Neutrophil (primary cell): ENCODE results near the gene FGF1.

Source experiments
- H3K27ac ChIP-seq: fragments of 200-600 bp; sonication (generic); 2 replicates; pipeline ENCODE4 v1.5.1; 2016; ENCODE audit warnings: mild to moderate bottlenecking, moderate library complexity
- H3K27me3 ChIP-seq: fragments of 200-600 bp; sonication (generic); 2 replicates; pipeline ENCODE4 v1.6.0; 2016; ENCODE audit warnings: mild to moderate bottlenecking
- H3K36me3 ChIP-seq: fragments of 200-600 bp; sonication (generic); 2 replicates; pipeline ENCODE4 v1.5.1; 2017
- H3K4me1 ChIP-seq, 2 experiments: fragments of 200-600 bp in 1 of 2; sonication (generic) in 1 of 2; 1 replicate in 1 of 2; 2 replicates in 1 of 2; pipeline versions ENCODE4 v1.5.1 to v1.6.1; 2013 to 2016; ENCODE audit warnings: low read depth in 1 of 2, low read length in 1 of 2, mild to moderate bottlenecking in 1 of 2, moderate library complexity in 1 of 2; ENCODE audit not compliant: control insufficient read depth in 1 of 2, insufficient read depth in 1 of 2
- H3K4me3 ChIP-seq, 2 experiments: fragments of 200-600 bp in 1 of 2; sonication (generic) in 1 of 2; 1 replicate in 1 of 2; 2 replicates in 1 of 2; pipeline ENCODE4 v1.5.1; 2013 to 2016; ENCODE audit warnings: low read depth in 1 of 2, low read length in 1 of 2, mild to moderate bottlenecking in 1 of 2, moderate library complexity in 1 of 2
- H3K9me3 ChIP-seq: fragments of 200-600 bp; sonication (generic); 2 replicates; pipeline ENCODE4 v1.5.1; 2016
- TF ChIP-seq, protein P1 (sequence below): fragments of 200-600 bp; sonication (generic); IDR thresholded peaks from 2 replicates; pipeline ENCODE4 v1.5.1; 2016; ENCODE audit warnings: antibody characterized with exemption

The FGF1 gene

DNA sequence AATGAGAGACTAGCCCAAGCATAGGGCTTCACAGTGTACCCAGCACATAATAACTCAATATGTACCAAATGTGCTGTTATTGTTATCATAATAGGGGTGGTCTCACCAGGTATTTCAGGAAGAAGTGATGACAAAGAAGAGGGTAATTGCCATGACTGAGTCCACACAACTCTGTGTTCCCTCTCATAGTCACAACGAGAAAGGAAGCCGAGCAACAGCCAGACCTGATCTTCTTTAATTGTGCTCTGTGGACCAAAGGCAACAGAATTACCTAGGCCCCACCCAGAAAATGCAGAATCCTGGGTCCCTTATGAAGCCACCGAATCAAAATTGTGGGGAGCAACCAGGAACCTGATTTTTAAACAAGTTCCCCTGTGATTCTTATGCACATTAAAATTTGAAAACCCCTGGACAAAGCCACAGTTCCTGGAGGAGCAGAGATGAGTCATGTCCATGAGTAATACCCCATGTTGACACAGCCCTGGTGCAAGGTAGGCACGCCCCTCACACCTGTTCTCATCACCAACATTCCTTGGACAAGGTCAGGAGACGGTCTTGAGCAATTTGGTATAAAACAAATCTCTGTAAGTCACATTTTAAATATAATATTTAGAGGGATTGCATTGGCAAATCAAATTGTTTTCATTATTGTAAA is 5.2 kb downstream of the FGF1 start:
- no peaks in the 10 kb centered on the region for H3K36me3 ChIP-seq
- no peaks in the 10 kb centered on the region for H3K9me3 ChIP-seq
- H3K4me3 ChIP-seq = no peak overlapping the region
- H3K4me1 ChIP-seq = no peaks in the 10 kb centered on the region
- H3K27me3 ChIP-seq = no peaks in the 10 kb centered on the region
- TF ChIP-seq, protein P1, sequence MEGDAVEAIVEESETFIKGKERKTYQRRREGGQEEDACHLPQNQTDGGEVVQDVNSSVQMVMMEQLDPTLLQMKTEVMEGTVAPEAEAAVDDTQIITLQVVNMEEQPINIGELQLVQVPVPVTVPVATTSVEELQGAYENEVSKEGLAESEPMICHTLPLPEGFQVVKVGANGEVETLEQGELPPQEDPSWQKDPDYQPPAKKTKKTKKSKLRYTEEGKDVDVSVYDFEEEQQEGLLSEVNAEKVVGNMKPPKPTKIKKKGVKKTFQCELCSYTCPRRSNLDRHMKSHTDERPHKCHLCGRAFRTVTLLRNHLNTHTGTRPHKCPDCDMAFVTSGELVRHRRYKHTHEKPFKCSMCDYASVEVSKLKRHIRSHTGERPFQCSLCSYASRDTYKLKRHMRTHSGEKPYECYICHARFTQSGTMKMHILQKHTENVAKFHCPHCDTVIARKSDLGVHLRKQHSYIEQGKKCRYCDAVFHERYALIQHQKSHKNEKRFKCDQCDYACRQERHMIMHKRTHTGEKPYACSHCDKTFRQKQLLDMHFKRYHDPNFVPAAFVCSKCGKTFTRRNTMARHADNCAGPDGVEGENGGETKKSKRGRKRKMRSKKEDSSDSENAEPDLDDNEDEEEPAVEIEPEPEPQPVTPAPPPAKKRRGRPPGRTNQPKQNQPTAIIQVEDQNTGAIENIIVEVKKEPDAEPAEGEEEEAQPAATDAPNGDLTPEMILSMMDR = no peak
- no peak overlapping the region for H3K27ac ChIP-seq

DNA sequence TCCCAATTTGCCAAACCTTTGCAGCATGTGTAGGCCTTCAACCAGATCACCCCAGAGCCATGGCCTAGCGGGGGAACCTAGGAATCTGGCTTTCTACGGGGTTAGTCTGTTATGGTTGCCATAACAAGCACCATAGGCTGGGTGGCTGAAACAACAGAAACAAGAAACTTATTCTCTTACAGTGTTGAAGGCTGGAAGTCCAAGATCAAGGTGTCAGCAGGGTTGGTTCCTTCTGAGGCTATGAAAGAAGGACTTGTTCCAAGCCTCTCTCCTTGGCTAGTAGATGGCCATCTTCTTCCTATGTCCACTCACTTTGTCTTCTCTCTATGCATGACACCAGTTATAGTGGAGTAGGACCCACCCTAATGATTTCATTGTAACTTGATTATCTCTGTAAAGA is 6.1 kb downstream of the FGF1 start:
- H3K36me3 ChIP-seq = no peaks in the 10 kb centered on the region
- no peaks in the 10 kb centered on the region for H3K27me3 ChIP-seq
- no peaks in the 10 kb centered on the region for H3K4me1 ChIP-seq
- no peak overlapping the region for H3K27ac ChIP-seq
- no peak overlapping the region for H3K4me3 ChIP-seq
- H3K9me3 ChIP-seq = no peaks in the 10 kb centered on the region
- TF ChIP-seq, protein P1 = no peak

DNA sequence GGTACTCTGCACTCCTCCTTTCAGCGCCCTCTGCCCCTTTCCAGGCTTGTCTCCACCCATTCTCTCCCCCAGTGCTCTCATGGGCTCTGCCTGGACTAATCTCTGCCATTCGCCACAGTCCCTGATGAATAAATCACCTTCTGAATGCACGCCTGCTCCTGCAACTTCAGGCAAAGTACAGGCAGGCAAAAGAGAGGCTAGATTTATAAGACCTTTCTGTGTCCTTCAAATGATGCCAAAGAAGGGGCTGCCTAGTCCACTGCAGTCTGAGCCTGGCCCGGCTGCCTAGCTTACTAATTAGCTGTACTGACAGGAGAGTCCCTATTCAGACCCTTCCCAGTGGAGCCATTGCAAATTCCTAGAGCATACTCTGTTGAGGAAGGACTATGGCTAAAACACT is 7.4 kb downstream of the FGF1 start:
- TF ChIP-seq, protein P1 = no peak
- Histone ChIP-seq H3K4me1 (no peaks in the 10 kb centered on the region), H3K4me3 (no peak overlapping the region), H3K36me3 (no peaks in the 10 kb centered on the region), H3K27me3 (no peaks in the 10 kb centered on the region), H3K27ac (no peak overlapping the region), H3K9me3 (no peaks in the 10 kb centered on the region)

DNA sequence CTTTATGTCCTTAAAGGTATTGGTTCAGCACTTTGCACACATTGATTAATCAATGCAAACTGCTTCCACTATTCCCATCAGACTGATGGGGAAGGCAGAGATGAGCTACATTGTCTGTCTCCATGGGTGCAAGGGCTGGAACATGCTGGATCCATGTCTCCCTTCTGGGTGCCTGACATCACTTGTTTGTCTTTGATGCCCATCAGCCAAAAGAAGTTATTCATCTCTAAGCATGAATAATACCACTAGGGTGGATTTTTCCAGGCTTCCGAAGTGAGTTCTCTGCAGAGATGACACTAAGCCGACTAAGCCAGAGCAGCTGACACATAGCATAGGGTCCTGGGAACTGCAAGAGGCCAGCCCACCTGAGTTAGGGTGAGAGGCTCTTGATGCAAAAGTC is 8.7 kb downstream of the FGF1 start:
- no peaks in the 10 kb centered on the region for H3K9me3 ChIP-seq
- H3K27ac ChIP-seq = no peak overlapping the region
- no peaks in the 10 kb centered on the region for H3K36me3 ChIP-seq
- TF ChIP-seq, protein P1 = no peak
- no peaks in the 10 kb centered on the region for H3K4me1 ChIP-seq
- no peaks in the 10 kb centered on the region for H3K27me3 ChIP-seq
- H3K4me3 ChIP-seq = no peak overlapping the region

DNA sequence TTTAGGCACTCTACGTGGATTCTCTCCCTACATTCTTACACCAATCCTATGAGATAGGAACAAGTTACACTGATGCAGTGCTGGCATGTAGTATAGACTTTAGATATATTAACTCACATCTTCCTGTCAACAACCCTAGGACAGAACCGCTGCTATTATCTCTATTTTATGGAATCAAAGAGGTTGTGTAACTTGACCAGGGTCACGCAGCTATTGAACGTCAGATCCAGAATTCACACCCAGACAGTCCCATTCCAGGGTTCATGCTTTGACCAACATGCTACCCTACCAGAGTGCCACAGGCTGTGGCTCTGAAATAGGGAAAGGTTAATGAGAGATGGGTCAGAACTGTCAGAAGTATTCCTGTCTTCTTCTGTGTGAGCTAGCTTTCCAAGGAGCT is 9.6 kb downstream of the FGF1 start:
- Histone ChIP-seq H3K27me3 (no peaks in the 10 kb centered on the region), H3K9me3 (no peaks in the 10 kb centered on the region), H3K27ac (no peak overlapping the region), H3K4me1 (no peaks in the 10 kb centered on the region), H3K4me3 (no peak overlapping the region), H3K36me3 (no peaks in the 10 kb centered on the region)
- TF ChIP-seq, protein P1 = no peak
